Smooth muscle cell (in vitro differentiated cells): ENCODE data around the gene PDZRN4. TPM values are rescaled to one million over a fixed set of nuclear protein-coding genes. Genes with fewer than 3 reads are reported as not detected.

Experiments used
- DNase-seq: peaks from one replicate; lab custom pipeline; 2025; ENCODE audit not compliant: unreplicated experiment; lab: John Stamatoyannopoulos, UW
- H2AFZ ChIP-seq: fragments of 200-600 bp; sonication (generic); 2 replicates; pipeline ENCODE4 v1.6.0; 2016; ENCODE audit warnings: antibody characterized with exemption, low read depth, mild to moderate bottlenecking
- H3F3A ChIP-seq: fragments of 200-600 bp; sonication (generic); 2 replicates; pipeline ENCODE4 v1.6.0; 2017; ENCODE audit warnings: antibody characterized with exemption, low read depth
- H3K27ac ChIP-seq: fragments of 200-600 bp; sonication (generic); 2 replicates; pipeline ENCODE4 v1.5.1; 2016; ENCODE audit warnings: low read depth, mild to moderate bottlenecking
- H3K27me3 ChIP-seq: fragments of 200-600 bp; sonication (generic); 2 replicates; pipeline ENCODE4 v1.6.1; 2016; ENCODE audit warnings: low read depth, mild to moderate bottlenecking
- H3K36me3 ChIP-seq: fragments of 200-600 bp; sonication (generic); 2 replicates; pipeline ENCODE4 v1.5.1; 2016; ENCODE audit warnings: low read depth
- H3K4me1 ChIP-seq: fragments of 200-600 bp; sonication (generic); 2 replicates; pipeline ENCODE4 v1.5.1; 2016; ENCODE audit warnings: low read depth
- H3K4me2 ChIP-seq: fragments of 200-600 bp; sonication (generic); 2 replicates; pipeline ENCODE4 v1.6.0; 2016; ENCODE audit warnings: mild to moderate bottlenecking
- H3K4me3 ChIP-seq: fragments of 200-600 bp; sonication (generic); 2 replicates; pipeline ENCODE4 v1.5.1; 2016; ENCODE audit warnings: mild to moderate bottlenecking
- H3K79me2 ChIP-seq: fragments of 200-600 bp; sonication (generic); 2 replicates; pipeline ENCODE4 v1.6.0; 2016; ENCODE audit warnings: low read depth, mild to moderate bottlenecking
- H3K9ac ChIP-seq: fragments of 200-600 bp; sonication (generic); 2 replicates; pipeline ENCODE4 v1.6.0; 2016; ENCODE audit warnings: low read depth
- H3K9me3 ChIP-seq: fragments of 200-600 bp; sonication (generic); replicated peaks from 2 replicates; pipeline ENCODE4 v1.5.1; 2016; ENCODE audit warnings: low read depth
- H4K20me1 ChIP-seq: fragments of 200-600 bp; sonication (generic); 2 replicates; pipeline ENCODE4 v1.6.0; 2016; ENCODE audit warnings: low read depth
- CTCF ChIP-seq: fragments of 200-600 bp; sonication (generic); IDR thresholded peaks from 2 replicates; pipeline ENCODE4 v1.5.1; 2017; ENCODE audit warnings: borderline replicate concordance, mild to moderate bottlenecking, antibody characterized with exemption; ENCODE audit not compliant: insufficient read depth, poor library complexity, severe bottlenecking
- WGBS: methylation state at CpG from one replicate; pipeline ENCODE4 v1.1.7; 2016; ENCODE audit warnings: low lambda C conversion rate; 5-methylcytosine and 5-hydroxymethylcytosine counted together
- polyA plus RNA-seq: library from polyadenylated mRNA; unstranded; fragments of >200 nt; fragmentation: Nextera tagmentation; extraction: Ambion mirVana; gene quantifications from 2 replicates; pipeline ENCODE4 v1.2.1, GENCODE V29; 2016
- total RNA-seq: library from RNA; depleted of rRNA; stranded (reverse); fragments of >200 nt; gene quantifications from 2 replicates; pipeline ENCODE4 v1.2.3, GENCODE V29; 2014

PDZRN4 gene
- total and polyA plus RNA-seq, 2 experiments from 2014 or later, result 4.7 to 5.4 TPM

- Histone ChIP-seq H3F3A (no peaks in the 10 kb centered on the region), H3K27me3 (no peaks in the 10 kb centered on the region), H3K4me2 (peak overlapping the region; percentile 39), H3K79me2 (no peaks in the 10 kb centered on the region), H3K27ac (no peak overlapping the region), H3K9ac (no peak overlapping the region), H3K4me3 (no peak overlapping the region), H3K9me3 (no peaks in the 10 kb centered on the region), H3K36me3 (no peaks in the 10 kb centered on the region), H4K20me1 (no peaks in the 10 kb centered on the region), H2AFZ (peak overlapping the region; percentile 32), H3K4me1 (no peaks in the 10 kb centered on the region)
- WGBS, result 33% methylated on average over 1 of the region's 1 CpG
- DNase-seq, result no peak
- TF ChIP-seq CTCF, result no peak
Measured at GRCh38 chr12:41465526-41465925, 277.4 kb downstream of the PDZRN4 start.

- Histone ChIP-seq H3K4me3 (no peak overlapping the region), H3K4me1 (no peaks in the 10 kb centered on the region), H3F3A (no peaks in the 10 kb centered on the region), H3K36me3 (no peaks in the 10 kb centered on the region), H3K4me2 (no peak overlapping the region), H3K9ac (no peak overlapping the region), H2AFZ (peak overlapping the region; percentile 32), H3K79me2 (no peaks in the 10 kb centered on the region), H3K9me3 (no peaks in the 10 kb centered on the region), H4K20me1 (no peaks in the 10 kb centered on the region), H3K27me3 (no peaks in the 10 kb centered on the region), H3K27ac (no peak overlapping the region)
- TF ChIP-seq CTCF, result no peak
- DNase-seq, result no peak
- 69% methylated on average over 4 of the region's 4 CpGs for WGBS
Measured at GRCh38 chr12:41466300-41466699, 278.2 kb downstream of the PDZRN4 start.

GRCh38 chr12:41466802-41467201 is 278.7 kb downstream of the PDZRN4 start:
- no peaks in the 10 kb centered on the region for H3F3A ChIP-seq

More at GRCh38 chr12:41466802-41467201, 278.7 kb downstream of the PDZRN4 start:
- H3K4me3 ChIP-seq, result no peak overlapping the region
- TF ChIP-seq CTCF, result no peak
- DNase-seq, result no peak
- H3K9ac ChIP-seq, result no peak overlapping the region
- no peaks in the 10 kb centered on the region for H3K9me3 ChIP-seq
- no peak overlapping the region for H2AFZ ChIP-seq
- H3K27ac ChIP-seq, result no peak overlapping the region
- no peaks in the 10 kb centered on the region for H3K4me1 ChIP-seq
- no peaks in the 10 kb centered on the region for H3K79me2 ChIP-seq
- WGBS, result 71% methylated on average over 5 of the region's 5 CpGs
- H4K20me1 ChIP-seq, result no peaks in the 10 kb centered on the region
- H3K36me3 ChIP-seq, result no peaks in the 10 kb centered on the region
- H3K4me2 ChIP-seq, result no peak overlapping the region
- no peaks in the 10 kb centered on the region for H3K27me3 ChIP-seq
